ENCODE results near the gene YIPF1.

Gene YIPF1

GRCh38 chr1:53911442-53911841 is 21.8 kb upstream of the YIPF1 start:
- H4K20me1 ChIP-seq (ENCODE audit: insufficient read depth, low read length): no peaks in the 10 kb centered on the region
- H3K4me3 ChIP-seq (ENCODE audit: low read length): no peak overlapping the region
- no peaks in the 10 kb centered on the region for H3K27me3 ChIP-seq (ENCODE audit: low read depth, low read length)
- H3K79me2 ChIP-seq (ENCODE audit: low read length): no peaks in the 10 kb centered on the region
- H3K27ac ChIP-seq (ENCODE audit: low read length): no peak overlapping the region
- H3K36me3 ChIP-seq (replicated peaks; ENCODE audit: low read depth, low read length): no peaks in the 10 kb centered on the region
- TF ChIP-seq EZH2phosphoT487 (IDR thresholded peaks at IDR 0.05; ENCODE audit: low read depth) (no peak), CTCF (IDR thresholded peaks at IDR 0.05; ENCODE audit: low read depth, low read length) (no peak)
- H3K9me3 ChIP-seq (ENCODE audit: insufficient read depth, low read length): no peaks in the 10 kb centered on the region
- H3K9ac ChIP-seq (ENCODE audit: low read length): no peak overlapping the region
- no peak overlapping the region for H2AFZ ChIP-seq (ENCODE audit: low read depth, low read length)
- H3K4me2 ChIP-seq (ENCODE audit: low read length): no peak overlapping the region
- no peaks in the 10 kb centered on the region for H3K4me1 ChIP-seq (ENCODE audit: low read length)

DNA sequence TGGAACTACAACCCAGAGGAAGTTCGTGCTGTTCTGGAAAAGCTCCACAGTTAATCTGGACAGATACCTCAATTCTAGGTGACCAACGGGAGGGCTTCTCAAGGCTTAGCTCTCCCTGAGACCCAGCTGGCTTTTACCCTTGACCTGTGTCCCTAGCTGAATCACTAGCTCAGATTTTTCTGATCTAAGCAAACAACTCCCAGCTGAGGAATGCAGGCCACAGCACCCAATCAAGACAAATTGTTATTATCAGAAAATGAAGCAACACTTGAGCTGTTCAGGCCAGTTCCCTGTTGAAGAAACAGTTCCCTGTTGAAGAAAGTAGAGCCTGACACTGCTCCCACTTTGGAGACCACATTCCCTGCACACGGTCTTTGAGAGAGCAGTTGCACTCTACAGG is 20.3 kb upstream of the YIPF1 start:
- Histone ChIP-seq H3K27ac (ENCODE audit: low read length) (no peak overlapping the region), H3K36me3 (replicated peaks; ENCODE audit: low read depth, low read length) (no peaks in the 10 kb centered on the region), H3K9ac (ENCODE audit: low read length) (no peak overlapping the region), H2AFZ (ENCODE audit: low read depth, low read length) (no peak overlapping the region), H4K20me1 (ENCODE audit: insufficient read depth, low read length) (no peaks in the 10 kb centered on the region), H3K27me3 (ENCODE audit: low read depth, low read length) (no peaks in the 10 kb centered on the region), H3K9me3 (ENCODE audit: insufficient read depth, low read length) (no peaks in the 10 kb centered on the region), H3K4me2 (ENCODE audit: low read length) (no peak overlapping the region), H3K79me2 (ENCODE audit: low read length) (no peaks in the 10 kb centered on the region), H3K4me3 (ENCODE audit: low read length) (no peak overlapping the region), H3K4me1 (ENCODE audit: low read length) (no peaks in the 10 kb centered on the region)
- no peak for TF ChIP-seq EZH2phosphoT487 (IDR thresholded peaks at IDR 0.05; ENCODE audit: low read depth)
- no peak for TF ChIP-seq CTCF (IDR thresholded peaks at IDR 0.05; ENCODE audit: low read depth, low read length)

GRCh38 chr1:53906121-53906520 is 16.5 kb upstream of the YIPF1 start:
- H4K20me1 ChIP-seq (ENCODE audit: insufficient read depth, low read length): no peaks in the 10 kb centered on the region
- H2AFZ ChIP-seq (ENCODE audit: low read depth, low read length): no peak overlapping the region
- no peak for TF ChIP-seq EZH2phosphoT487 (IDR thresholded peaks at IDR 0.05; ENCODE audit: low read depth)
- TF ChIP-seq CTCF (IDR thresholded peaks at IDR 0.05; ENCODE audit: low read depth, low read length): no peak
- H3K4me3 ChIP-seq (ENCODE audit: low read length): no peak overlapping the region
- H3K36me3 ChIP-seq (replicated peaks; ENCODE audit: low read depth, low read length): no peaks in the 10 kb centered on the region
- no peaks in the 10 kb centered on the region for H3K79me2 ChIP-seq (ENCODE audit: low read length)
- no peak overlapping the region for H3K27ac ChIP-seq (ENCODE audit: low read length)
- H3K4me1 ChIP-seq (ENCODE audit: low read length): no peaks in the 10 kb centered on the region
- no peaks in the 10 kb centered on the region for H3K9me3 ChIP-seq (ENCODE audit: insufficient read depth, low read length)
- H3K27me3 ChIP-seq (ENCODE audit: low read depth, low read length): no peaks in the 10 kb centered on the region
- no peak overlapping the region for H3K4me2 ChIP-seq (ENCODE audit: low read length)
- H3K9ac ChIP-seq (ENCODE audit: low read length): no peak overlapping the region

- H4K20me1 ChIP-seq (ENCODE audit: insufficient read depth, low read length): no peaks in the 10 kb centered on the region
- no peaks in the 10 kb centered on the region for H3K36me3 ChIP-seq (replicated peaks; ENCODE audit: low read depth, low read length)
- H3K4me1 ChIP-seq (ENCODE audit: low read length): no peaks in the 10 kb centered on the region
- no peaks in the 10 kb centered on the region for H3K79me2 ChIP-seq (ENCODE audit: low read length)
- no peak overlapping the region for H3K27ac ChIP-seq (ENCODE audit: low read length)
- no peak overlapping the region for H3K9ac ChIP-seq (ENCODE audit: low read length)
- no peak overlapping the region for H3K4me3 ChIP-seq (ENCODE audit: low read length)
- TF ChIP-seq CTCF (IDR thresholded peaks at IDR 0.05; ENCODE audit: low read depth, low read length): no peak
- no peak overlapping the region for H3K4me2 ChIP-seq (ENCODE audit: low read length)
- no peak overlapping the region for H2AFZ ChIP-seq (ENCODE audit: low read depth, low read length)
- H3K27me3 ChIP-seq (ENCODE audit: low read depth, low read length): no peaks in the 10 kb centered on the region
- H3K9me3 ChIP-seq (ENCODE audit: insufficient read depth, low read length): no peaks in the 10 kb centered on the region
These were observed 15.9 kb upstream of the YIPF1 start for GRCh38 chr1:53905509-53905908.

Measured in OCI-LY3 (cell line).